Neural cell (in vitro differentiated cells): ENCODE results near the gene MRPS18A.

Experiments used
- CTCF ChIP-seq: fragments of 450-650 bp; IDR thresholded peaks from 2 replicates; pipeline ENCODE4 v1.5.1; 2014; ENCODE audit warnings: antibody characterized with exemption, mild to moderate bottlenecking, moderate library complexity; ENCODE audit not compliant: poor library complexity, severe bottlenecking
- EP300 ChIP-seq: fragments of 450-650 bp; conservative IDR thresholded peaks from 2 replicates; pipeline ENCODE4 v1.6.1; 2014; ENCODE audit warnings: antibody characterized with exemption, mild to moderate bottlenecking, moderate library complexity; ENCODE audit not compliant: poor library complexity, severe bottlenecking
- EZH2 ChIP-seq: fragments of 200-600, 300-800 bp; shearing (Covaris generic), sonication (generic); IDR thresholded peaks from 2 replicates; pipeline ENCODE4 v1.6.1; 2014; ENCODE audit warnings: antibody characterized with exemption, low read length, borderline replicate concordance, mild to moderate bottlenecking; ENCODE audit not compliant: insufficient read depth, poor library complexity, severe bottlenecking
- POLR2AphosphoS5 ChIP-seq: IDR thresholded peaks from 2 replicates; pipeline ENCODE4 v1.6.1; 2012
- TAF1 ChIP-seq: IDR thresholded peaks from 2 replicates; pipeline ENCODE4 v1.6.1; 2012; ENCODE audit warnings: low read depth

- TF ChIP-seq EZH2, result no peak
- TF ChIP-seq CTCF, result no peak
- no peak for TF ChIP-seq EP300
- TF ChIP-seq TAF1, result no peak
- no peak for TF ChIP-seq POLR2AphosphoS5
These were observed 41.9 kb upstream of the MRPS18A start for GRCh38 chr6:43729537-43729936.
